Spleen (tissue), 7 donors: ENCODE results near the gene SMIM28.

Source experiments
- CTCF ChIP-seq, 11 experiments: fragments of 200-600 bp in 7 of 11; fragments of 450-650 bp in 4 of 11; sonication (generic) in 4 of 11; IDR thresholded peaks in 8 of 11; conservative IDR thresholded peaks in 3 of 11; 1 replicate in 7 of 11; 2 replicates in 4 of 11; pipeline versions ENCODE4 v1.4.0 to v1.8.0; 2016 to 2021; ENCODE audit warnings: antibody characterized with exemption in 11 of 11, inconsistent platforms in 4 of 11, mild to moderate bottlenecking in 1 of 11
- POLR2A ChIP-seq, 3 donors: fragments of 450-650 bp; IDR thresholded peaks; one replicate each; pipeline ENCODE4 v1.5.1; 2017; ENCODE audit warnings: antibody characterized with exemption in 3 of 3, mild to moderate bottlenecking in 1 of 3
- POLR2AphosphoS5 ChIP-seq, 3 donors: sonication (generic); formaldehyde crosslinking; IDR thresholded peaks; one replicate each; pipeline ENCODE4 v1.5.1; 2017; ENCODE audit warnings: antibody characterized with exemption in 3 of 3
- donor health status: DM: no; HTN: no; CAD: no; lungs with moderate emphysema.
- donor health status: DM: no; HTN: no; CAD: no.
- donor health status: DM: no; HTN: no; CAD: no.

- TF ChIP-seq POLR2AphosphoS5 (IDR thresholded peaks at IDR 0.05) (no peak), CTCF (IDR thresholded peaks at IDR 0.05 in 8 of 11, conservative IDR thresholded peaks at IDR 0.05 in 3 of 11) (no peak), POLR2A (IDR thresholded peaks at IDR 0.05) (no peak)
Observed at GRCh38 chr6:138377844-138378243, at the start of gene SMIM28.
